Activated effector memory CD4-positive, alpha-beta T cell treated with Interleukin-2 at 50 U/mL for 16 hours (primary cell): Measurements from ENCODE around the gene ENO1.
"Not testable (repeated sequence)": the region's sequence is repeated elsewhere in the genome, so short reads cannot be mapped to it uniquely, and the experiment has no call there.

ENCODE experiments used
- DNase-seq: peaks from one replicate; pipeline ENCODE4 v3.0.0-alpha.2; 2020

Gene ENO1

GRCh38 chr1:8841395-8841794, 37.1 kb downstream of the ENO1 start:
- DNase-seq, result no peak

- DNase-seq, result no peak
Observed at GRCh38 chr1:8839990-8840389, 38.5 kb downstream of the ENO1 start.

GRCh38 chr1:8835941-8836643, 42.4 kb downstream of the ENO1 start:
- DNase-seq, result no peak

DNA sequence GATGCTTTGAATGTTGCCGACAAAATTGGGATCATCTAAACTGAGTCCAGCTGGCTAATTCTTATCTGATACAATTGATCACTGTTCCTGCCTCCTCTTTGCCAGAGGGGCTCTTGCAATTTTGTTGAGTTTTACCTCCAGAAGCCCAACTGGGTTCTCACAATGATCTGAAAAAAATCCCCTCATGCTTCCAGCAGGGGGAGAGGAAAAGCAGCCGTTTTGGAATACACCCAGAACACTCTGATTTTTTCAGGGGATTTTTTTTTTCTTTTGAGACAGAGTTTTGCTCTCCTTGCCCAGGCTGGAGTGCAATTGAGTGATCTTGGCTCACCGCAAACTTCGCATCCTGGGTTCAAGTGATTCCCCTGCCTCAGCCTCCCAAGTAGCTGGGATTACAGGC, 47.1 kb downstream of the ENO1 start:
- DNase-seq, result no peak

DNA sequence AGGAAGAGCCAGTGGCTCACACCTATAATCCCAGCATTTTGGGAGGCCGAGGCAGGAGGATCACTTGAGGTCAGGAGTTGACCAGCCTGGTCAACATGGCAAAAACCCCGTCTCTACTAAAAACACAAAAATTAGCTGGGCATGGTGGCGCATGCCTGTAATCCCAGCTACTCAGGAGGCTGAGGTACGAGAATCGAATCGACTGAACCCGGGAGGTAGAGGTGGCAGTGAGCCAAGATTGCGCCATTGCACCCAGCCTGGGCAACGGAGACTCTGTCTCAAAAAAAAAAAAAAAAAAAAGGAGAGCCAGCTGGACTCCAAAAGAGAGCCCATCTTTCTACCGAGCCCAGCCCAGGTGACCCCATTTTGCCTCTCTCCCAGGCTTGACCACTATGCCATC, 47.8 kb downstream of the ENO1 start:
- not testable (repeated sequence) for DNase-seq

GRCh38 chr1:8825985-8826481, 52.5 kb downstream of the ENO1 start:
- no peak for DNase-seq

DNA sequence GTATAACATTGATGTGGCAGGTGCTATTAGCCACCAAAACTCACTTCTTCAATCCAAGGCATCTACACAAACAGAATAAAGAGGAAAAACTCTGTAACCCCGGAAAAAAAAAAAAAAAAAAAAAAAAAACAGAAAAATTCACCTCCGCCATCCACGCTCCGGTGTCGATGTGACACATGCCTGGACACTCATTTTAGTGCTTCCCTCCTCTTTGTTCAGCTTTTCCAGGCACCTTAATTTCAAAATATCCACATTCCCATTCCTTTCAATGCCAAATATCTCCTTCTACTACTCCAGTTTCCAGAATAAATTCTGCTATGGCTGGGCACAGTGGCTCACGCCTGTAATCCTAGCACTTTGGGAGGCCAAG, 55.2 kb downstream of the ENO1 start:
- no peak for DNase-seq

DNA sequence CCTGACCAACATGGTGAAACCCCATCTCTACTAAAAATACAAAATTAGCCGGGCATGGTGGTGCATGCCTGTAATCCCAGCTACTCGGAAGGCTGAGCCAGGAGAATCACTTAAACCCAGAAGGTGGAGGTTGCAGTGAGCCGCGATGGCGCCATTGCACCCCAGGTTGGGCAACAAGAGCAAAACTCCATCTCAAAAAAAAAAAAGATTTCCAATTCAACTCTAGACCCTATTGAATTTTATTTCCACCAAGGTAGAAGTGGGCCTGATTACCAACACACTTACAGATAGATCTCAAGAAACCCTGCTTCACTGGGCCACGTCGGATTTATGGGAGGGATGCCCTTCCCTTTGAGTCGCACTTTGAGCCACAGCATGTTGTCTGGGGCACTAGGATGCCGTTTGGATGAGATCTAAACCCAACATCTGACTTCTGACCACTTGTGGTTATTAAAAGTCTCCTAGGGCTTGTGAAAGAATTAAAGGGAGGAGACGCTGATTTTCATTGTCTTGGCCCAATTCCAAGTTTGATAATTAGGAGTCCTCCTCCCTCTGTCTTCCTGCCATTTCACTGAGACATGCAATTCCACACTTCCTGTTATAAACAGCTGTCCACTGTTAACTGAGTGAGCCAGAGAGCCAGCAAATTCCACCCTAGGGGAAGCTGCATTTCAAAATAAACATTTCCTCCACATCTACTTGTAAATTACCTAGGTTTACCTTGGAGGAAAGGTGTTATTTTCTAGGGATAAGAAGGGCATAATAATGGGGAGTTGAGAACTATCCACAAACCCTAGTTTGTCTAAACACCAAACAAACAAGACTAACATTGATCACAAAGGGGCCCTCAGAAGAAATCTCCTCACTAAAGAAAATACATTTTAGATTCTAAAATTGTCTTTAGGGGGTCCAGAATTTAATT, 55.9 kb downstream of the ENO1 start:
- no peak for DNase-seq

- no peak for DNase-seq
Observed at GRCh38 chr1:8821084-8821483, 57.4 kb downstream of the ENO1 start.

DNA sequence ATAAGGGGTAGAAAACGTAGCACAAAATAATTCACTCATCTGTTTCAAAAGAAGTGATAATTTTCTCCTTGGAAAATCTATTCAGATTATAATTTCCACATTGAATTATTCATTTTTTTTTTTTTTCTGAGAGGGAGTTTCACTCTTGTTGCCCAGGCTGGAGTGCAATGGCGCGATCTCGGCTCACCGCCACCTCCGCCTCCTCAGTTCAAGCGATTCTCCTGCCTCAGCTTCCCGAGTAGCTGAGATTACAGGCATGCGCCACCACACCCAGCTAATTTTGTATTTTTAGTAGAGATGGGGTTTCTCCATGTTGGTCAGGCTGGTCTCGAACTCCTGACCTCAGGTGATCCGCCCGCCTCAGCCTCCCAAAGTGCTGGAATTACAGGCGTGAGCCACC, 59.7 kb downstream of the ENO1 start:
- DNase-seq, result not testable (repeated sequence)

- DNase-seq, result no peak
Observed at GRCh38 chr1:8818325-8818775, 60.1 kb downstream of the ENO1 start.

GRCh38 chr1:8817412-8818324, 60.8 kb downstream of the ENO1 start, which contains the start of gene RERE:
RERE (minus strand) TSS chr1:8817640.
- peak; percentile 94 for DNase-seq

DNA sequence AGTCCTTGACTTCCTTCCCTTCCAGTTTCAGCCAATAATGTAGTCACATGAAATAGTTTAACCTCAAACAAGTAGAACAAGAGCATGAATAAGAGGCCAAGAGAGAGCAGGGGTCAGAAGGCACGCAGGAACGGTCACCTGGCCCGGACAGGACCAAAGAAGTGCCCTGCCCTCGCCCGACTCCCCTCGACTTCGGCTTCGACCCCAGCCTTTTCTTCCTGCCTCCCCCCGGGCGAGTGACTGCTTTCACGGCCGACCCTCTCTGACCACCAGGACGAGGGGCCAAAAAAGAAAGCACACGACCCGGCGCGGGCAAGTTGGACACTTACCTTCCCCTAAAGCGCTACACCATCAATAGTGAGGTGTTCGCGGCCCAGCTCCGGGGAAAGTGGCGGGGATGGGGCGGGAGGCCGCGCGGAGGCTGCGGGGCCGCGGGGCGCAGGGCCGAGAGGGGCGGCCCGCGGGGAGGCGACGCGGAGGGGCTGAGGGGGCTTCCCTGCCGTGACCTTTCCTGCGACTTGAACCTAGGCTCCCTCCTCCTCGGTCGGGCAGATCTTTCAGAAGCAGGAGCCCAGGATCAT, 61.6 kb downstream of the ENO1 start:
- DNase-seq, result peak; percentile 18

DNA sequence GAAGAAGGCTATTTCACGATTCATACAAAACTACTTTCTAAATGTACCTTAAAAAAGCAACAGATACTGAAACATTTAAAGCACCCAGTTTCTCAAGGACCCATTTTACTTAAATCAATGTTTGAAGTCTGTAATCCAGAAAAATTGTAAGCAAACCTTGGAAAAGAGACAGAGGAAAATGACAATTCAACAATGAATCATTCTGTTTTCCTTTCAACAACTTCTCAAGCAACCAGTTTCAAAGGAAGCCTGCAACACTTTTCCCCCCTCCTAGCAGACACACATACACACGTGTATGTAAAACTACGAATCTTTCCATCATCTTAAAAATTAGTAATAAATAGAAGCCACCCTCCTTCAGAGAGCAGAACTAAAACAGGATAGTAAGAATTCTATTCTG, 62.2 kb downstream of the ENO1 start:
- no peak for DNase-seq

DNA sequence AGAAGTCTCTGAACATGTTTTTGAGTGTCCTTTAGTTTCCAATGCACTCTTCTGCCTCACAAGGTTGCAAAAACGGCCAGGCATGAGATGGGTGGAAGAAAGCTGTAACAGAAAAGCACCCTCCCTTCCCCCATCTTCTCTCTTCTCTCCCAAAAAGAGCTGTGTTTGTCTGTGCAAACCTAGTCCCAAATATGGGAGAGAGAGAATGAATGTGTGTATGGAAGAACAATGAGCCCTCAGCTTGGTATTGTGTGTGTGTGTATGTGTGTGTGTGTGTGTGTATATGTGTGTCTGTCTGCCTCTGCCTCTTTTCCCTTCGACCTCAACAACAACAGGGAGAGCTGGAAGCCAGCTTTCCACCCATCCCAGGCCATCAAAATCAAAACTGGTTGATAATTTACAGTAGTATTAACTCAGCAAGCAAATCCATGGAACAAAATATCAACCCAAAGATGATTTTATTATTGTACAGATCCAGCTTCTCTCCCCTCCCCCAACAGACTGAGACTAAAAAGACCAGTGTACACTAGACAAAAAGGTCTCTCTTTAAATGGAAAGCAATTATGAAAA, 62.8 kb downstream of the ENO1 start:
- DNase-seq, result no peak

DNA sequence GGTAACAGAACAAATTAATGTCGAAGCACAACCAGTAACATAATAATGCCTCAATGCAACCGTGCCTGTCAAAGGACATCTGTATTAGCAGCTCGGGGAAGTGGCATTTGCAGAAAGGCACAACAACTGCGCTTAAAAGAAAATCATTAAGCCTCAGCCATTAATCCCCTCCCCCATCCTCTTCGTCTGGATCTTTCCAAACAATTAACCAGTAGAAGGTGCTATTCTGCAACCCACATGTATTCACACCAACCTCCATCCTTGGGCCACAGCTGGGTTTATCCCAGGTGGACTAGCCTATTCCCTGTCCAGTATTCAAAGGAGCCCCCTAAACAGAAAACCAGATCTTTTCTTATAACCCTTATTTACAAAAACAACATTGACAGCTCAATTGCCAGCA, 63.6 kb downstream of the ENO1 start:
- DNase-seq, result no peak

GRCh38 chr1:8813991-8814390, 64.5 kb downstream of the ENO1 start:
- DNase-seq, result no peak

- no peak for DNase-seq
Observed at GRCh38 chr1:8813016-8813763, 65.3 kb downstream of the ENO1 start.

DNA sequence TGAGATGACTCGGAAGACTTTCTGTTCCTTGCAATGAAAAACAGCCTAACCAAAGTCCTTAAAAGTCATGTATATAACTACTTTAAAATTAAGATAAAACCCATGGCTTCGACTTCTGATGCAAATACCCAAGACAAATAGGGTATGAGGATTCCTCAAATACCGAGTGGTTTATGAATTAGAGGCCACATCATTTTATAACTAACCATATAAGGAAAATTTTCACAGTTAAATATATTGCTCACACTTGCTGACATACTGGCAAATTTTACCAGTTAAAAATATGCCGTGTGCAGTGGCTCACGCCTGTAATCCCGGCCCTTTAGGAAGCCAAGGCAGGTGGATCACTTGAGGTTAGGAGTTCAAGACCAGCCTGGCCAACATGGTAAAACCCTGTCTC, 66.4 kb downstream of the ENO1 start:
- no peak for DNase-seq
